HL-60/S4 treated with retinoic acid at 250 ng/mL for 4 days and 3 days (cell line): ENCODE measurements around the gene ASIC1.
"Not testable (repeated sequence)": the region's sequence is repeated elsewhere in the genome, so short reads cannot be mapped to it uniquely, and the experiment has no call there.

Source experiments
- in situ Hi-C: fragments of 300-500 bp; cut with MboI; formaldehyde crosslinking; loops from 2 replicates; pipeline ENCODE4 v1.7.0; 2022; ENCODE audit warnings: low sequenced_read_pairs

The ASIC1 gene

GRCh38 chr12:50057000-50057841 lies at the start of gene ASIC1:
TSS of gene ASIC1 (plus strand) at chr12:50057596. CDS start at chr12:50058767, 1,171 bp downstream.
- in situ Hi-C loops = loop anchor here (5.0 to 25.0 kb wide), 2 partner anchors 85 to 195 kb away; partner anchors contain the start of gene AQP6

GRCh38 chr12:50013361-50014147 lies 43.8 kb upstream of the ASIC1 start:
- in situ Hi-C loops = no loop called here

DNA sequence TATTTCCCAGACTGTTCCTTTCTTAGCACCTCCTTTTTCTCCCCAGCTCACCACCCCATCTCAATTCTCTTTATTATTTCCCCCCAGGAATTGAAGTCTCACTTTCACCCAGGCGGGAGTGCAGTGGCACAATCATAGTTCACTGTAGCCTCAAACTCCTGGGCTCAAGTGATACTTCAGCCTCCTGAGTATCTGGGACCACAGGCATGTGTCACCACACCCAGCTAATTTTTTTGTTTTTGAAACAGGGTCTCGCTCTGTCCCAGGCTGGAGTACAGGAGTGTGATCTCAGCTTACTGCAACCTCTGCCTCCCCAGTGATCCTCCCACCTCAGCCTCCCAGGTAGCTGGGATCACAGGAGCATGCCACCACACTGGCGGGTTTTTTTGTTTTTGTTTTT lies 43.1 kb upstream of the ASIC1 start:
- in situ Hi-C loops = no loop called here

DNA sequence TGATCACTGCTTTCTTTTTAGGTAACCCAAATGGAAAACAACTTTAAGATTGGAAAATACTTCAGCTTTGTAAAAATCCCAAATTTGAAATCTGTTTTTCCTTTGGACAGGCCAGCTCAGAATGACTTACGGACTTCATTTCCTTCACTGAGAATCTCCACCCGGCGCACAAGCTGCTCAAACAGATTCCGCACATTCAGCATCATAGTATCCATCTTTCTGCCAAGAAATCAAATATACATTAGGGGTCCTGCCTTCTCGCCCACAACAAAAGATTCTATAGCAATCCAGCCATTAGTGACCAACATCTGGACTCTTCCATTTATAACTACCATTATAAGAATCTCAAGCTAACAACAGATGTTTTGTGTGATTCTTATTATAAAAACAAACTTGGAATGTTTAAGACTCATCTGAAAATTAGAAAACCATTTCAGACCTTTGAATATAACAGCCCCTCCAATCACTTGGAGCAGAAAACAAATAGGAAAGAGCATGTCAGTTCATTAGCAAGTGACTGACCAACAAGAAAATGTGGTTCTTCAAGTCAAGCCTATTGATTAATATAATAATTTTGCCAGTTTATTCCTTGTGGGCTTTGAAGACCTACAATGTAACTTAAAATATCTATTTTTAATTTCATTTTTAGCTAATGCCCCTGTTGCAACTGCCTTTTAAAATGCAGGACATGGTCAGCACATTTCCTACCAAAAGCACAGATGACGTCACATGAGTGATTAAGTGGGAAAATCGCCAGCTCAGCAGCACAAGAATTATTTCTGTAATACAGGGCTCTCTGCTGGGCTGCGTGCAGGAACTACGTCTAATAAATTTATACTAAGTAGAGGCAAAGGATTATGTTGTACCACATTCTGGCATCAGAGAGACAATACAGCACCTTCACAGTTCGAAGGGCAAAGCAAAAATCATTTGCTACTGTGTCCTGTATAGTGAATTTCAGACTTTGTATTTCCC lies 40.6 kb upstream of the ASIC1 start:
- in situ Hi-C loops = no loop called here

GRCh38 chr12:50017641-50018040 lies 39.8 kb upstream of the ASIC1 start:
- in situ Hi-C loops = no loop called here

GRCh38 chr12:50018154-50018553 lies 39.2 kb upstream of the ASIC1 start:
- in situ Hi-C loops = no loop called here

GRCh38 chr12:50018968-50019367 lies 38.4 kb upstream of the ASIC1 start:
- in situ Hi-C loops = no loop called here

GRCh38 chr12:50019524-50019923 lies 37.9 kb upstream of the ASIC1 start:
- in situ Hi-C loops = no loop called here

DNA sequence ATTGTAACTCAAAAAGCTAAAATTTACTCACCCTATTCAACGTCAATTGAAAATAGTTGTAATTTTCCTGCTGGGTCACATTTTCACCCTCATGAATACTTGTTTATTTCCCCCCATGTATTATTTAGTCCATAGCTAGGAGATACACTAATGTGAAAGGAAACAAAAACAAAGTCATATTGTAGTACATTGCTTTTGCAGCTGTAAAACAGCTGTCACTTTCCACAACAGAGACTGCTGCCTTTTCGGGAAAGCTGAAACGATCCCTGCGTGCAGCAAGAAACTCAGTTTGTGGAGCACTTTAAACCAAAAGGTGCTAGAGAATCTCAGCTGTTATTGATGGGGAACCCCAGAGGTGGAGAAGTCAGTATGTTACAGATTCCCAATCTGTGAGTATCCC lies 36.4 kb upstream of the ASIC1 start:
- in situ Hi-C loops = no loop called here

DNA sequence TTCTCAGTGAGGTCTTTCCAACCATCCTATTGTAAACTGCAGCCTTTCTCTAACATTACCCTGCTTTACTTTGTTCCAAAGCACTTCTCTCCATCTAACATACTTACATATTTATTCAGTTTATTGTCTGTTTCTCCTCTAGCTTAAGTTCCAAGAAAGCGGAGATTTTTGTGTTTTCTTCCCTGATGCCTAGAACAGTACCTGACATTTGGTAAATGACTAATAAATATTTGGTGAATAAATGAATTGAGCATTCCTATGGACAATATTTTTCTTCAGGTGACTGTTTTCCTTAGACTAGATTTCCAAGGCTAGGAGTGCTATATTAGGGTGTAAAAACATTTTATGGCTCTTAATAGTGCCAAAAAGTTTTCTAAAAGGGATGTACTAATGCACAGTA lies 34.5 kb upstream of the ASIC1 start:
- in situ Hi-C loops = no loop called here

DNA sequence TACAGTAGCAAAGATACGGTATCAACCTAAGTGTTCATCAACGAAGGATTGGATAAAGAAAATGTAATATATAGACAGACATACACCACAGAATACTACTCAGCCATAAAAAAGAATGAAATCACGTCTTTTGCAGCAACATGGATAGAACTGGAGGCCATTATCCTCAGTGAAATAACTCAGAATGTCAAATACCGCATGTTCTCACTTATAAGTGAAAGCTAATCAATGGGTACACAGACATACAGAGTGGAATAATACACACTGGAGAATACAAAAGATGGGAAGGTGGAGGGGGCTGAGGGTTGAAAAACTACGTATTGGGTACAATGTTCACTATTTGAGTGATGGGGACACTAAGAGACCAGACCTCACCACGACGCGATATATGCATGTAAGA lies 33.2 kb upstream of the ASIC1 start:
- in situ Hi-C loops = no loop called here

DNA sequence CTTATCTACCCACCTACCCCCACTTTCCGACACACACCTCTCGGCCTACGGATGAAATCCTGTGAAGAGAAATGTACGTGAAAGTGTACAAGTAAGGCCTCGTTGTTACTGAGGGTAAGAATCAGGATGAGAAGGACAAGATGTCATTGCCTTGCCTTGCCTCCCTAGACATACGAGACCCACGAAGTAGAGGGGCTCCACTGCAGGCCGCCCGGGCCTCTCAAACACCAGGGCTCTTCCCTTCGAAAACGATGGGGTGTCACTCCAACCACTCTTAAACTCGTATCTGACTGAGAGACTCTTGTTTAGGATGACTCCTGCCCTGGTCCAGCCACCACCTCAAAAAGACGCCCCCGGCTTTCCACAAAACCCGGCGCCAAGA lies 32.6 kb upstream of the ASIC1 start:
- in situ Hi-C loops = no loop called here

GRCh38 chr12:50025187-50026059 lies 32.0 kb upstream of the ASIC1 start, which contains the start of gene RACGAP1:
TSS of gene RACGAP1 (minus strand) at chr12:50025494. CDS start at chr12:50016715, 8,779 bp downstream.
- in situ Hi-C loops = no loop called here

- in situ Hi-C loops = no loop called here
These were observed 30.7 kb upstream of the ASIC1 start for GRCh38 chr12:50026691-50027090.

DNA sequence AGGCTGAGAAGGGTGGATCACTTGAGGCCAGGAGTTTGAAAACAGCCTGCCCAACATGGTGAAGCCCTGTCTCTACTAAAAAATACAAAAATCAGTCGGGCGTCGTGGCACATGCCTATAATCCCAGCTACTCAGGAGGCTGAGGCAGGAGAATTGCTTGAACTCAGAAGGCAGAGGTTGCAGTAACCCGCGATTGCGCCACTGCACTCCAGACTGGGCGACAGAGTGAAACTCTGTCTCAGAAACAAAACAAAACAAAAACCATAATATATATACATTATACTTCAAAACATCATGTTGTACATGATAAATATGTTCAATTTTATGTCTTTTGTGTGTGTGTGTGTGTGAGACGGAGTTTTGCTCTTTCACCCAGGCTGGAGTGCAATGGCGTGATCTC lies 26.9 kb upstream of the ASIC1 start:
- in situ Hi-C loops = not testable (repeated sequence)

DNA sequence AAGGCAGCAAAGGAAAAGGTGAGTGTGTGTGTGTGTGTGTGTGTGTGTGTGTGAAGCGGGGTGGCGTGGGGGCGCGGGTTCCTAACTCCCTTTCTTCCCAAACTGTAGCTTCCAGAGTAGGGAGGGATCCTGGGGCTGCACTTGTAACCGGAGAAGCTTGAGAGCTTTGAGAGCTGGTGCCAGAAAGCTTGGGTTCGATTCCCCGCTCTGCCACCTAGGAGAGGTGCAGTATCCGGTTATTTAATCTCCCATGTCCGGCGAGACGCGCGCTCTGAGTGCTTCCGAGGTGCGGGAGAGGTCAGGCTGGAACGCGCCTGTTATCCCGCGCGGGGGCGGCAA lies 24.9 kb upstream of the ASIC1 start:
- in situ Hi-C loops = no loop called here

- in situ Hi-C loops = no loop called here
These were observed 24.4 kb upstream of the ASIC1 start for GRCh38 chr12:50032854-50033581.

DNA sequence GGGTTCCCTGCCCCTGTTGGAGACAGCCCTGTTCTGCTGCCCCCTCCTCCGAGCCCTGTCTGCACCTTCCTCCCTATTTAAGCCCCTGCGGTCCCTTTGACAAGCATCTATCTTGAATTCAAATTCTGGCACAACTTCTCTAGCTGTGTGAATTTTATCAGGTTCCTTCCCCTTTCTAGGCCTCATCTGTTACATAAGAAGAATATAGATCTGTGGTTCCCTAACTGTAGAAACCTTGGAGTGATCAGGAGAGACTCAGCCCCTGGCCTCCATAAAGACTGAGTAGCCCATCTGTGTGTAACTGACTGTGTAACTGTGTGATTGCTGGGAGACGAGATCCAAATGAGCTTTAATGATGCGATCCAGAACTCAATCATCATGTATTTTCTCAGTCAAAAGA lies 19.1 kb upstream of the ASIC1 start:
- in situ Hi-C loops = no loop called here

DNA sequence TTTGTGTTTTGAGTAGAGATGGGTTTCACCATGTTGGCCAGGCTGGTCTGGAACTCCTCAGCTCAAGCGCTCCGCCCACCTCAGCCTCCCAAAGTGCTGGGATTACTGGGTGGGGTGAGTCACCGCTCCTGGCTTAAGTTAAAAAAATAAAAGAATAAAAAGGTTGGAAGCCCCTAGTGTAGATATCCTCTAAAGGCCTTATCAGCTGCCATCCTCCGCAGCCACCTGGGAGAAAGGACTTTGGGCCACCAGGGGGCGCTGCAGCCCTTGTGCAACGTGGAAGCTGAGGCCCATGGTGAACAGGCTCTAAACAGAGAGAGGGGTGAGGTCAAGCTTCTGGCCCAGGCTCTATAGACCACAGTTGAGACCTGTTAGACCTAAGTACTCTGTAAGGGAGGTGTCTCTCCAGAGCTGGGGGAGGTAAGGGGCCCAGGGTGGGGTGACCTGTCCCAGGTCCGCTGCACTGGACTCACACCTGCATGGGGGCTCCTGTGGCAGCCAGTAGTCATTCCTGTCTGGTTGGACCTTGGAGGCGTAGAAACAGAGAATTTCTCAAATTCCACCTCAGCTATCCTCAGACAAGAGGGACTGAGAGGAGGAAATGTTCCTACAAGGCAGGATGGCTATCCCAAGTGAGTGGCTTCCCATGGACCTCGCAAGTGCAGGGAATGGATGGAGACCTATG lies 18.1 kb upstream of the ASIC1 start:
- in situ Hi-C loops = no loop called here
